SK-N-SH (cell line): Measurements from ENCODE around the gene SULT1B1. TPM values are rescaled to one million over a fixed set of nuclear protein-coding genes. Genes with fewer than 3 reads are reported as not detected.
A peak's percentile ranks its signal among the peaks of the same experiment; 100 is the strongest.

Experiments used
- CTCF ChIA-PET: fragments of 300-600, 350-600 bp; formaldehyde crosslinking; extraction: SDS; loops from one replicate; lab custom pipeline; 2021; lab: Yijun Ruan, JAX
- POLR2A ChIA-PET: fragments of 350-600 bp; sonication (Branson Sonifier 250); formaldehyde crosslinking; extraction: SDS; loops from one replicate; lab custom pipeline; 2020; ENCODE audit warnings: antibody characterized with exemption, inconsistent platforms; lab: Yijun Ruan, JAX
- DNase-seq: peaks from one replicate; pipeline ENCODE4 v3.0.0; 2012
- H2AFZ ChIP-seq: fragments of 200-600 bp; sonication (generic); 2 replicates; pipeline ENCODE4 v1.8.1; 2016; ENCODE audit warnings: antibody characterized with exemption, mild to moderate bottlenecking, low read depth
- H3F3A ChIP-seq: fragments of 200-600 bp; sonication (generic); replicated peaks from 2 replicates; pipeline ENCODE3; 2016; ENCODE audit warnings: antibody characterized with exemption, mild to moderate bottlenecking; ENCODE audit not compliant: insufficient read depth
- H3K27ac ChIP-seq, 2 experiments: fragments of 200-500 bp in 1 of 2; fragments of 200-600 bp in 1 of 2; sonication (Bioruptor generic) in 1 of 2; sonication (generic), shearing (Covaris generic) in 1 of 2; 2 replicates each; pipeline versions ENCODE4 v1.5.1 to v1.6.1; 2014 to 2016; ENCODE audit warnings: low read depth in 2 of 2, inconsistent platforms in 1 of 2, low read length in 1 of 2, mild to moderate bottlenecking in 1 of 2, mixed read lengths in 1 of 2
- H3K27me3 ChIP-seq: fragments of 200-600 bp; sonication (generic), shearing (Covaris generic); 2 replicates; pipeline ENCODE4 v1.6.1; 2016; ENCODE audit warnings: mixed run types; ENCODE audit not compliant: insufficient read depth
- H3K36me3 ChIP-seq, 2 experiments: fragments of 200-500 bp in 1 of 2; fragments of 200-600 bp in 1 of 2; sonication (Bioruptor generic) in 1 of 2; sonication (generic) in 1 of 2; replicated peaks in 1 of 2; 2 replicates each; pipeline versions ENCODE3 to v1.5.1; 2014 to 2016; ENCODE audit warnings: low read length in 1 of 2, mild to moderate bottlenecking in 1 of 2; ENCODE audit not compliant: insufficient read depth in 2 of 2, control insufficient read depth in 1 of 2
- H3K4me1 ChIP-seq, 2 experiments: fragments of 200-500 bp in 1 of 2; fragments of 200-600 bp in 1 of 2; sonication (Bioruptor generic) in 1 of 2; sonication (generic), shearing (Covaris generic) in 1 of 2; 2 replicates each; pipeline versions ENCODE4 v1.5.1 to v1.6.1; 2014 to 2016; ENCODE audit warnings: low read depth in 1 of 2, low read length in 1 of 2, mixed run types in 1 of 2; ENCODE audit not compliant: insufficient read depth in 2 of 2, control insufficient read depth in 1 of 2
- H3K4me2 ChIP-seq: fragments of 200-600 bp; sonication (generic), shearing (Covaris generic); 2 replicates; pipeline ENCODE4 v1.6.1; 2017; ENCODE audit warnings: mixed run types
- H3K4me3 ChIP-seq, 2 experiments: fragments of 200-500 bp in 1 of 2; fragments of 200-600 bp in 1 of 2; sonication (Bioruptor generic) in 1 of 2; sonication (generic), shearing (Covaris generic) in 1 of 2; 2 replicates each; pipeline versions ENCODE4 v1.5.1 to v1.8.1; 2014 to 2016; ENCODE audit warnings: low read depth in 2 of 2, inconsistent platforms in 1 of 2, low read length in 1 of 2, mild to moderate bottlenecking in 1 of 2, mixed read lengths in 1 of 2, moderate library complexity in 1 of 2
- H3K79me2 ChIP-seq: fragments of 200-600 bp; sonication (generic); 2 replicates; pipeline ENCODE4 v1.8.1; 2017; ENCODE audit warnings: mild to moderate bottlenecking; ENCODE audit not compliant: insufficient read depth
- H3K9ac ChIP-seq: fragments of 200-600 bp; sonication (generic); 2 replicates; pipeline ENCODE4 v1.6.1; 2017; ENCODE audit warnings: mixed run types
- H3K9me2 ChIP-seq: fragments of 200-600 bp; sonication (generic); 2 replicates; pipeline ENCODE4 v1.6.1; 2017; ENCODE audit warnings: mixed run types
- H3K9me3 ChIP-seq: fragments of 200-600 bp; sonication (generic); 2 replicates; pipeline ENCODE4 v1.6.1; 2017; ENCODE audit warnings: mixed run types, mild to moderate bottlenecking, moderate library complexity
- H4K20me1 ChIP-seq: fragments of 200-600 bp; sonication (generic); 2 replicates; pipeline ENCODE4 v1.6.1; 2017; ENCODE audit warnings: mild to moderate bottlenecking, mixed run types; ENCODE audit not compliant: insufficient read depth
- CHD2 ChIP-seq: fragments of 150-350 bp; IDR thresholded peaks from 2 replicates; pipeline ENCODE4 v1.6.1; 2018; ENCODE audit warnings: low read length; ENCODE audit not compliant: partially characterized antibody
- ELF1 ChIP-seq: IDR thresholded peaks from 2 replicates; pipeline ENCODE4 v1.4.0; 2012
- EP300 ChIP-seq, 2 experiments: IDR thresholded peaks; 2 replicates each; pipeline versions ENCODE4 v1.4.0 to v1.6.1; 2012; ENCODE audit warnings: borderline replicate concordance in 1 of 2, low read depth in 1 of 2, low read length in 1 of 2
- EZH2phosphoT487 ChIP-seq: fragments of 200-600 bp; sonication (generic); IDR thresholded peaks from 2 replicates; pipeline ENCODE4 v1.6.1; 2017; ENCODE audit warnings: low read depth, mixed run types, mild to moderate bottlenecking, antibody characterized with exemption, moderate library complexity, borderline replicate concordance
- FOXM1 ChIP-seq: IDR thresholded peaks from 2 replicates; pipeline ENCODE4 v1.4.0; 2012; ENCODE audit warnings: low read depth, mild to moderate bottlenecking
- IRF3 ChIP-seq: fragments of 150-350 bp; IDR thresholded peaks from 2 replicates; pipeline ENCODE4 v1.6.1; 2016; ENCODE audit warnings: mild to moderate bottlenecking, low read depth, low read length
- MXI1 ChIP-seq: IDR thresholded peaks from 2 replicates; pipeline ENCODE4 v1.6.1; 2012; ENCODE audit warnings: mild to moderate bottlenecking, low read depth, low read length, improper control_type of control experiment
- NRF1 ChIP-seq: IDR thresholded peaks from 2 replicates; pipeline ENCODE4 v1.6.1; 2012; ENCODE audit warnings: low read depth, mild to moderate bottlenecking, low read length
- RAD21 ChIP-seq: IDR thresholded peaks from 2 replicates; pipeline ENCODE4 v1.6.1; 2012; ENCODE audit warnings: mild to moderate bottlenecking, low read length
- RFX5 ChIP-seq: IDR thresholded peaks from 2 replicates; pipeline ENCODE4 v1.6.1; 2012; ENCODE audit warnings: mild to moderate bottlenecking, improper control_type of control experiment, low read length
- SMC3 ChIP-seq: IDR thresholded peaks from 2 replicates; pipeline ENCODE4 v1.6.1; 2012; ENCODE audit warnings: low read depth, low read length, improper control_type of control experiment
- TCF12 ChIP-seq: IDR thresholded peaks from 2 replicates; pipeline ENCODE4 v1.4.0; 2012
- TEAD4 ChIP-seq: IDR thresholded peaks from 2 replicates; pipeline ENCODE4 v1.4.0; 2012; ENCODE audit warnings: mild to moderate bottlenecking, borderline replicate concordance; ENCODE audit not compliant: insufficient read depth
- WGBS: methylation state at CpG from one replicate; pipeline ENCODE4 v1.1.6; 2017; ENCODE audit warnings: low lambda C conversion rate; 5-methylcytosine and 5-hydroxymethylcytosine counted together
- polyA plus RNA-seq, 3 experiments: library from polyadenylated mRNA; depleted of rRNA; stranded (reverse); fragments of >200 nt; gene quantifications; 2 replicates each; pipeline ENCODE4 v1.2.3, GENCODE V29; 2012
- TF ChIP-seq, protein P1 (sequence below): IDR thresholded peaks from 2 replicates; pipeline ENCODE4 v1.4.0; 2012; ENCODE audit warnings: low read depth
- TF ChIP-seq, protein P2 (sequence below): IDR thresholded peaks from 2 replicates; pipeline ENCODE4; 2012
- TF ChIP-seq, protein P3 (sequence below): fragments of 200-600 bp; sonication (generic); IDR thresholded peaks from 2 replicates; pipeline ENCODE4 v1.6.1; 2017; ENCODE audit warnings: antibody characterized with exemption, mild to moderate bottlenecking, moderate library complexity

The SULT1B1 gene
- polyA plus RNA-seq, 1 of the 3 experiments (the other 2 are of a cell fraction): 14.7 TPM

- H3F3A ChIP-seq: peaks cover 14% of the 10 kb centered on the region
- no peak overlapping the region for H2AFZ ChIP-seq
- no peaks in the 10 kb centered on the region for H4K20me1 ChIP-seq
- H3K9ac ChIP-seq: no peak overlapping the region
- peaks cover 0 to 10% of the 10 kb centered on the region in 2 experiments for H3K36me3 ChIP-seq
- TF ChIP-seq IRF3: no peak
- TF ChIP-seq EZH2phosphoT487: no peak
- no peak for TF ChIP-seq NRF1
- no peak for TF ChIP-seq FOXM1
- no peak for TF ChIP-seq SMC3
- TF ChIP-seq EP300 (IDR thresholded peaks at IDR 0.05; ENCODE audit: borderline replicate concordance in 1 of 2, low read depth in 1 of 2, low read length in 1 of 2): no peak
- no peak for TF ChIP-seq CHD2
- TF ChIP-seq, protein P1, sequence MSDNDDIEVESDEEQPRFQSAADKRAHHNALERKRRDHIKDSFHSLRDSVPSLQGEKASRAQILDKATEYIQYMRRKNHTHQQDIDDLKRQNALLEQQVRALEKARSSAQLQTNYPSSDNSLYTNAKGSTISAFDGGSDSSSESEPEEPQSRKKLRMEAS: no peak
- no peak for TF ChIP-seq MXI1
- TF ChIP-seq TEAD4: no peak
- TF ChIP-seq ELF1: no peak
- TF ChIP-seq RFX5: no peak
- TF ChIP-seq TCF12: no peak
- TF ChIP-seq, protein P2, sequence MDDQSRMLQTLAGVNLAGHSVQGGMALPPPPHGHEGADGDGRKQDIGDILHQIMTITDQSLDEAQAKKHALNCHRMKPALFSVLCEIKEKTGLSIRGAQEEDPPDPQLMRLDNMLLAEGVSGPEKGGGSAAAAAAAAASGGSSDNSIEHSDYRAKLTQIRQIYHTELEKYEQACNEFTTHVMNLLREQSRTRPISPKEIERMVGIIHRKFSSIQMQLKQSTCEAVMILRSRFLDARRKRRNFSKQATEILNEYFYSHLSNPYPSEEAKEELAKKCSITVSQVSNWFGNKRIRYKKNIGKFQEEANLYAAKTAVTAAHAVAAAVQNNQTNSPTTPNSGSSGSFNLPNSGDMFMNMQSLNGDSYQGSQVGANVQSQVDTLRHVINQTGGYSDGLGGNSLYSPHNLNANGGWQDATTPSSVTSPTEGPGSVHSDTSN: no peak
- no peak for TF ChIP-seq RAD21
- TF ChIP-seq, protein P3, sequence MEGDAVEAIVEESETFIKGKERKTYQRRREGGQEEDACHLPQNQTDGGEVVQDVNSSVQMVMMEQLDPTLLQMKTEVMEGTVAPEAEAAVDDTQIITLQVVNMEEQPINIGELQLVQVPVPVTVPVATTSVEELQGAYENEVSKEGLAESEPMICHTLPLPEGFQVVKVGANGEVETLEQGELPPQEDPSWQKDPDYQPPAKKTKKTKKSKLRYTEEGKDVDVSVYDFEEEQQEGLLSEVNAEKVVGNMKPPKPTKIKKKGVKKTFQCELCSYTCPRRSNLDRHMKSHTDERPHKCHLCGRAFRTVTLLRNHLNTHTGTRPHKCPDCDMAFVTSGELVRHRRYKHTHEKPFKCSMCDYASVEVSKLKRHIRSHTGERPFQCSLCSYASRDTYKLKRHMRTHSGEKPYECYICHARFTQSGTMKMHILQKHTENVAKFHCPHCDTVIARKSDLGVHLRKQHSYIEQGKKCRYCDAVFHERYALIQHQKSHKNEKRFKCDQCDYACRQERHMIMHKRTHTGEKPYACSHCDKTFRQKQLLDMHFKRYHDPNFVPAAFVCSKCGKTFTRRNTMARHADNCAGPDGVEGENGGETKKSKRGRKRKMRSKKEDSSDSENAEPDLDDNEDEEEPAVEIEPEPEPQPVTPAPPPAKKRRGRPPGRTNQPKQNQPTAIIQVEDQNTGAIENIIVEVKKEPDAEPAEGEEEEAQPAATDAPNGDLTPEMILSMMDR: no peak
- ChIA-PET POLR2A (no interaction called here), CTCF (no interaction called here)
- DNase-seq: no peak
- no peak overlapping the region for H3K4me2 ChIP-seq
- H3K9me2 ChIP-seq: no peaks in the 10 kb centered on the region
- WGBS: 13% methylated on average over 1 of the region's 1 CpG
- no peak overlapping the region for H3K4me3 ChIP-seq
- H3K9me3 ChIP-seq: no peaks in the 10 kb centered on the region
- peaks cover 7% of the 10 kb centered on the region; the same call in 1 of the 2 replicates for H3K79me2 ChIP-seq
- H3K27me3 ChIP-seq: no peaks in the 10 kb centered on the region
- peak overlapping the region; percentile 4 to 34; a peak in 2 of 4 replicates for H3K27ac ChIP-seq
- H3K4me1 ChIP-seq: no peaks in the 10 kb centered on the region; a peak in 1 of 4 replicates
Measured at GRCh38 chr4:69753686-69754085, 6.7 kb downstream of the SULT1B1 start.
